Gastrocnemius medialis (tissue), 4 donors: Measurements from ENCODE around the gene AADACL4.

Experiments used
- CTCF ChIP-seq, 5 experiments: fragments of 450-650 bp in 3 of 5; fragments of 200-600 bp in 2 of 5; sonication (generic) in 2 of 5; IDR thresholded peaks in 4 of 5; conservative IDR thresholded peaks in 1 of 5; 1 replicate in 4 of 5; 2 replicates in 1 of 5; pipeline ENCODE4 v1.5.1; 2016 to 2019; ENCODE audit warnings: antibody characterized with exemption in 5 of 5, mild to moderate bottlenecking in 3 of 5, moderate library complexity in 3 of 5
- POLR2A ChIP-seq, 2 donors: fragments of 450-650 bp; IDR thresholded peaks; one replicate each; pipeline ENCODE4 v1.6.1; 2017; ENCODE audit warnings: antibody characterized with exemption in 2 of 2, mild to moderate bottlenecking in 2 of 2, moderate library complexity in 2 of 2

- TF ChIP-seq CTCF (IDR thresholded peaks at IDR 0.05 in 4 of 5, conservative IDR thresholded peaks at IDR 0.05 in 1 of 5) (no peak), POLR2A (IDR thresholded peaks at IDR 0.05) (no peak)
Observed at GRCh38 chr1:12609469-12610003, 34.3 kb upstream of the AADACL4 start.
